Choroid plexus epithelial cell (primary cell): Measurements from ENCODE around the gene DHTKD1.
"Not testable (repeated sequence)": the region's sequence is repeated elsewhere in the genome, so short reads cannot be mapped to it uniquely, and the experiment has no call there.

Source experiments
- DNase-seq: peaks from one replicate; pipeline ENCODE4 v3.0.0-alpha.2; 2010; ENCODE audit warnings: low read depth
- H3K4me3 ChIP-seq: 2 replicates; pipeline ENCODE4 v1.5.1; 2011; ENCODE audit warnings: low read depth, mild to moderate bottlenecking, control low read depth, low read length, moderate library complexity
- CTCF ChIP-seq: conservative IDR thresholded peaks from 2 replicates; pipeline ENCODE4 v1.5.1; 2011; ENCODE audit warnings: low read depth, mild to moderate bottlenecking, control low read depth, inconsistent platforms, low read length, moderate library complexity

The DHTKD1 gene

GRCh38 chr10:12063483-12063818, 5.3 kb upstream of the DHTKD1 start:
- TF ChIP-seq CTCF: no peak
- H3K4me3 ChIP-seq: no peak overlapping the region
- DNase-seq: no peak

DNA sequence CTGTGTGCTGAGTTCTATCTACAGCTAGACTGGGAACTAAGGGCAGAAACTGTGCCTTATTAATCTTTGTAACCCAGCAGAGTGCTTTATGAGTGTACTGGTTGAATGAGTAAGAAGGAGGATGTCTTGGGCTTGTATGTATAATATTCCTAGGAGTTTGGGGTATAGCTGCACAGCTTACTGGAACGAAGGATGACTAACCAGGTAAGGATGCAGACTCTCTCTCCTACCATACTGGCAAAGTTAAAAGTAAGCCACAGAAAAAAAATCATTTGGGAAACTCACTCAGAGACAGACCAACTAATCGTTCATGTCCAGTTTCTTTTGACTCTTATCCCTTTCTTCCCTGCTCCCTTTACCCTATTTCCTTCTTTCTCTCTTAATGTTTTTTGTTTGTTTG, 1.4 kb upstream of the DHTKD1 start:
- no peak overlapping the region for H3K4me3 ChIP-seq
- TF ChIP-seq CTCF: no peak

DNA sequence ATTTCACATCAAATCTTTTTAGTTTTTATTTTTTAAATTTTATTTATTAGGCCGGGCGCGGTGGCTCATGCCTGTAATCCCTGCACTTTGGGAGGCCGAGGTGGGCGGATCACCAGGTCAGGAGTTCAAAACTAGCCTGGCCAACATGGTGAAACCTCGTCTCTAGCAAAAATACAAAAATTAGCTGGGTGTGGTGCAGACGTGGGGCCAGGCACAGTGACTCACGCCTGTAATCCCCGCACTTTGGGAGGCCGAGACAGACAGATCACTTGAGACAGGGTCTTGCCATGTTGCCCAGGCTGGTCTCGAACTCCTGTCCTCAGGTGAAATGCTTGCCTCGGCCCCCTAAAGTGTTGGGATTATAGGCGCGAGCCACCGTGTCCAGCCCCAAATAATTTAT, 2.7 kb downstream of the DHTKD1 start:
- not testable (repeated sequence) for DNase-seq, H3K4me3 ChIP-seq

More for the DNA sequence above, 1.4 kb upstream of the DHTKD1 start:
- peak; percentile 66 for DNase-seq

GRCh38 chr10:12073526-12073925, 4.8 kb downstream of the DHTKD1 start:
- no peak for DNase-seq
- H3K4me3 ChIP-seq: no peak overlapping the region
- TF ChIP-seq CTCF: no peak

- no peak overlapping the region for H3K4me3 ChIP-seq
- no peak for DNase-seq
- TF ChIP-seq CTCF: no peak
These were observed 8.9 kb downstream of the DHTKD1 start for GRCh38 chr10:12077580-12078180.

DNA sequence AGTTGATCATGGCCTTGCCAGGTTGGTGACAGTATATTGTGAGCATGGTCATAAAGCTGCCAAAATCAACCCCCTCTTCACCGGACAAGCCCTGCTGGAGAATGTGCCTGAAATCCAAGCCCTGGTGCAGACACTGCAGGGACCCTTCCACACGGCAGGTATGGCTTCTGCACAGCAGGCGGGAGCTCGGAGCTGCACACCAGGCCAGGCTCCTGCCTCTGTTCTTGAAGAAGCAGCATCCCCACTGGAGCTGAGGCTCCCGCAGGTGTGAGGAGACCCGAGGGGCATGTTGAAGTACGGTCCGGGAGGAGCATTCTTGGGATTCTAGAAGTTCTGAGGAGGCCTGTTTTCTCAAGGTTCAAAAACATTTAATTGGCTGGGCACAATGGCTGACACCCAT, 12.7 kb downstream of the DHTKD1 start:
- no peak overlapping the region for H3K4me3 ChIP-seq
- DNase-seq: no peak
- TF ChIP-seq CTCF: no peak

GRCh38 chr10:12081879-12082557, 13.3 kb downstream of the DHTKD1 start:
- H3K4me3 ChIP-seq: no peak overlapping the region
- peak; percentile 50 for DNase-seq
- no peak for TF ChIP-seq CTCF
